GM19035 (cell line): ENCODE results near the gene PHF1.

Source experiments
- ATAC-seq: cut with Tn5 transposase; IDR thresholded peaks from one replicate; pipeline ENCODE4 v1.9.1; 2021; ENCODE audit not compliant: unreplicated experiment

Gene PHF1

GRCh38 chr6:33430991-33431879, 20.4 kb downstream of the PHF1 start:
- no peak for ATAC-seq

GRCh38 chr6:33431880-33432541, 21.2 kb downstream of the PHF1 start:
- ATAC-seq: no peak

GRCh38 chr6:33432546-33432945, 21.7 kb downstream of the PHF1 start:
- no peak for ATAC-seq

GRCh38 chr6:33433001-33433543, 22.3 kb downstream of the PHF1 start:
- ATAC-seq: no peak

- ATAC-seq: no peak
These were observed 22.9 kb downstream of the PHF1 start for GRCh38 chr6:33433544-33434191.

- ATAC-seq: no peak
These were observed 24.1 kb downstream of the PHF1 start for GRCh38 chr6:33434961-33435360.

- ATAC-seq: no peak
These were observed 26.9 kb downstream of the PHF1 start for GRCh38 chr6:33437666-33438065.

- ATAC-seq: no peak
These were observed 28.3 kb downstream of the PHF1 start for GRCh38 chr6:33438978-33439594.

- ATAC-seq: no peak
These were observed 29.3 kb downstream of the PHF1 start for GRCh38 chr6:33439956-33440648.

- ATAC-seq: no peak
These were observed 30.0 kb downstream of the PHF1 start for GRCh38 chr6:33440649-33441309.

GRCh38 chr6:33441457-33441856, 30.6 kb downstream of the PHF1 start:
- no peak for ATAC-seq

GRCh38 chr6:33442283-33442682, 31.5 kb downstream of the PHF1 start:
- no peak for ATAC-seq

- no peak for ATAC-seq
These were observed 32.2 kb downstream of the PHF1 start for GRCh38 chr6:33443025-33443424.

GRCh38 chr6:33443619-33444504, 33.0 kb downstream of the PHF1 start:
- ATAC-seq: no peak

GRCh38 chr6:33445119-33445603, 34.3 kb downstream of the PHF1 start:
- ATAC-seq: no peak

- ATAC-seq: no peak
These were observed 35.5 kb downstream of the PHF1 start for GRCh38 chr6:33446356-33446755.

- ATAC-seq: no peak
These were observed 39.6 kb downstream of the PHF1 start for GRCh38 chr6:33450434-33450833.

- ATAC-seq: no peak
These were observed 40.8 kb downstream of the PHF1 start for GRCh38 chr6:33451606-33452005.

- ATAC-seq: no peak
These were observed 41.7 kb downstream of the PHF1 start for GRCh38 chr6:33452496-33452895.
